Measurements from ENCODE around the gene FADS6.

GRCh38 chr17:74858672-74859458 is 34.6 kb downstream of the FADS6 start:
- TF ChIP-seq CTCF (IDR thresholded peaks at IDR 0.05) (no peak), EP300 (IDR thresholded peaks at IDR 0.05) (no peak), POLR2A (IDR thresholded peaks at IDR 0.05) (no peak)

Measured in ovary (tissue), 3 donors.